Activated CD4-positive, alpha-beta T cell treated with anti-CD3 and anti-CD28 coated beads, Interleukin-2, amount 50 U/mL, for 24 hours (primary cell): ENCODE data around the gene ARMCX6.
A peak's percentile ranks its signal among the peaks of the same experiment; 100 is the strongest.
"Not testable (repeated sequence)": the region's sequence is repeated elsewhere in the genome, so short reads cannot be mapped to it uniquely, and the experiment has no call there.

Experiments used
- DNase-seq, 2 donors: peaks; one replicate each; pipeline ENCODE4 v3.0.0-alpha.2; 2020; ENCODE audit warnings: low read depth in 1 of 2, low spot score in 1 of 2

Gene ARMCX6

GRCh38 chrX:101617211-101618191, at the start of gene ARMCX6:
TSS of gene ARMCX6 (minus strand) at chrX:101618000. CDS start at chrX:101616620, 1,380 bp downstream.
- peak in 1 of 2 donors; percentile 52 for DNase-seq

GRCh38 chrX:101659601-101660063, 41.8 kb upstream of the ARMCX6 start, which contains the start of gene ARMCX2:
TSS of gene ARMCX2 (minus strand) at chrX:101659850. CDS start at chrX:101657588, 2,262 bp downstream.
- no peak for DNase-seq

- peak; percentile 4 to 45 for DNase-seq
Observed at GRCh38 chrX:101658661-101659491, 41.1 kb upstream of the ARMCX6 start.

GRCh38 chrX:101657495-101657894, 39.7 kb upstream of the ARMCX6 start:
- DNase-seq, result no peak

- no peak for DNase-seq
Observed at GRCh38 chrX:101656817-101657216, 39.0 kb upstream of the ARMCX6 start.

- DNase-seq, result no peak
Observed at GRCh38 chrX:101655534-101655933, 37.7 kb upstream of the ARMCX6 start.

GRCh38 chrX:101647716-101648115, 29.9 kb upstream of the ARMCX6 start:
- DNase-seq, result not testable (repeated sequence)

- DNase-seq, result no peak
Observed at GRCh38 chrX:101642093-101642492, 24.3 kb upstream of the ARMCX6 start.

GRCh38 chrX:101639583-101639982, 21.8 kb upstream of the ARMCX6 start:
- DNase-seq, result no peak

- DNase-seq, result no peak
Observed at GRCh38 chrX:101619364-101619763, 1.6 kb upstream of the ARMCX6 start.

GRCh38 chrX:101605728-101606127, 12.1 kb downstream of the ARMCX6 start:
- DNase-seq, result no peak

GRCh38 chrX:101605146-101605545, 12.7 kb downstream of the ARMCX6 start:
- no peak for DNase-seq

GRCh38 chrX:101602077-101602476, 15.7 kb downstream of the ARMCX6 start:
- no peak for DNase-seq

- DNase-seq, result not testable (repeated sequence)
Observed at GRCh38 chrX:101599592-101599991, 18.2 kb downstream of the ARMCX6 start.

- DNase-seq, result peak in 1 of 2 donors; percentile 32
Observed at GRCh38 chrX:101595739-101596419, 21.9 kb downstream of the ARMCX6 start.
